ENCODE results near the gene JAKMIP2.

- TF ChIP-seq POLR2A (IDR thresholded peaks at IDR 0.05; ENCODE audit: low read depth, low read length) (no peak), CTCF (IDR thresholded peaks at IDR 0.05; ENCODE audit: extremely low read depth in 1 of 2, insufficient read depth in 1 of 2, low read depth in 1 of 2, low read length in 2 of 2) (no peak), MAX (IDR thresholded peaks at IDR 0.05; ENCODE audit: insufficient read depth, insufficient read length) (no peak), POLR2AphosphoS5 (IDR thresholded peaks at IDR 0.05; ENCODE audit: insufficient read depth, low read depth, low read length) (no peak), EZH2 (IDR thresholded peaks at IDR 0.05; ENCODE audit: borderline replicate concordance, low read depth, low read length, severe bottlenecking) (no peak), FOS (IDR thresholded peaks at IDR 0.05; ENCODE audit: borderline replicate concordance, insufficient read depth, low read length) (no peak), JUN (IDR thresholded peaks at IDR 0.05; ENCODE audit: borderline replicate concordance, insufficient read depth, insufficient read length, low read depth) (no peak), GATA2 (IDR thresholded peaks at IDR 0.05; ENCODE audit: insufficient read depth, insufficient read length, low read depth, low read length) (no peak), MYC (IDR thresholded peaks at IDR 0.05; ENCODE audit: low read depth, low read length) (no peak)
Measured at GRCh38 chr5:147818290-147818689, 35.8 kb upstream of the JAKMIP2 start.
